Upper lobe of left lung (tissue), 6 donors: ENCODE data around the gene ANO2. TPM values are rescaled to one million over a fixed set of nuclear protein-coding genes. Genes with fewer than 3 reads are reported as not detected.

Source experiments
- ATAC-seq, 2 donors: fragments of 200-7000 bp; cut with Tn5 transposase; one replicate each; pipeline ENCODE4 v1.9.1; 2022; ENCODE audit warnings: mild to moderate bottlenecking in 2 of 2, moderate library complexity in 2 of 2; ENCODE audit not compliant: low FRiP score in 2 of 2
- DNase-seq, 2 donors: peaks; one replicate each; pipeline ENCODE4 v3.0.0-alpha.2; 2019 to 2020
- H3K27ac ChIP-seq, 4 donors: fragments of 200-600 bp; sonication (generic); one replicate each; pipeline ENCODE4 v1.5.1; 2016 to 2019
- H3K27me3 ChIP-seq, 4 donors: fragments of 200-600 bp; sonication (generic); one replicate each; pipeline ENCODE4 v1.5.1; 2017 to 2019
- H3K36me3 ChIP-seq, 4 donors: fragments of 200-600 bp; sonication (generic); one replicate each; pipeline ENCODE4 v1.5.1; 2016 to 2019
- H3K4me1 ChIP-seq, 4 donors: fragments of 200-600 bp; sonication (generic); one replicate each; pipeline ENCODE4 v1.5.1; 2018 to 2019
- H3K4me3 ChIP-seq, 4 donors: fragments of 200-600 bp; sonication (generic); one replicate each; pipeline ENCODE4 v1.5.1; 2017 to 2019; ENCODE audit warnings: mild to moderate bottlenecking in 2 of 4, moderate library complexity in 1 of 4
- H3K9me3 ChIP-seq, 4 donors: fragments of 200-600 bp; sonication (generic); one replicate each; pipeline ENCODE4 v1.5.1; 2018 to 2019
- CTCF ChIP-seq, 6 experiments: fragments of 450-650 bp in 4 of 6; fragments of 200-600 bp in 2 of 6; sonication (generic) in 2 of 6; IDR thresholded peaks; one replicate each; pipeline ENCODE4 v1.5.1; 2016 to 2019; ENCODE audit warnings: antibody characterized with exemption in 6 of 6
- EP300 ChIP-seq, 4 donors: sonication (generic); formaldehyde crosslinking; IDR thresholded peaks; one replicate each; pipeline ENCODE4 v1.5.1; 2017; ENCODE audit warnings: antibody characterized with exemption in 4 of 4, control low read depth in 2 of 4
- POLR2A ChIP-seq, 4 donors: fragments of 450-650 bp; IDR thresholded peaks; one replicate each; pipeline ENCODE4 v1.5.1; 2016 to 2017; ENCODE audit warnings: antibody characterized with exemption in 4 of 4, mild to moderate bottlenecking in 2 of 4
- POLR2AphosphoS5 ChIP-seq, 2 donors: sonication (generic); formaldehyde crosslinking; IDR thresholded peaks; one replicate each; pipeline ENCODE4 v1.5.1; 2017; ENCODE audit warnings: antibody characterized with exemption in 2 of 2
- WGBS, 2 donors: methylation state at CpG; one replicate each; pipeline ENCODE4 v1.1.5; 2017 to 2018; 5-methylcytosine and 5-hydroxymethylcytosine counted together
- total RNA-seq, 6 donors: library from RNA; depleted of rRNA in 4 of 6; stranded (reverse); fragments of >200 nt in 4 of 6; gene quantifications; one replicate each; pipeline versions ENCODE4 v1.1.0 to v1.2.1, GENCODE V29; 2016 to 2021
- donor health status: DM: no; HTN: no; CAD: no; lungs with moderate emphysema.
- donor health status: DM: no; HTN: yes; CAD: no; lungs with severe emphysema.

ANO2 gene
- total RNA-seq, 6 donors from 2014 or later: 4.4 to 78.6 (median 17.5) TPM

- DNase-seq: no peak
- WGBS, 2 donors: 67 to 71% methylated on average over 13 of the region's 13 CpGs
- H3K27ac ChIP-seq: no peak overlapping the region
- H3K4me3 ChIP-seq: no peak overlapping the region
- no peak for ATAC-seq
- H3K27me3 ChIP-seq: no peaks in the 10 kb centered on the region
- no peaks in the 10 kb centered on the region for H3K9me3 ChIP-seq
- peaks cover 0 to 3% (median 0%) of the 10 kb centered on the region in 4 donors for H3K36me3 ChIP-seq
- TF ChIP-seq POLR2AphosphoS5 (IDR thresholded peaks at IDR 0.05) (no peak), EP300 (IDR thresholded peaks at IDR 0.05) (no peak), POLR2A (IDR thresholded peaks at IDR 0.05) (no peak), CTCF (IDR thresholded peaks at IDR 0.05) (no peak)
- H3K4me1 ChIP-seq: peaks cover 0 to 4% (median 2%) of the 10 kb centered on the region in 4 donors
These were observed 320.4 kb downstream of the ANO2 start for GRCh38 chr12:5624486-5625272.

GRCh38 chr12:5623411-5623810, 321.6 kb downstream of the ANO2 start:
- Histone ChIP-seq H3K9me3 (no peaks in the 10 kb centered on the region), H3K36me3 (no peaks in the 10 kb centered on the region), H3K27ac (no peak overlapping the region), H3K4me1 (peaks cover 0 to 4% (median 2%) of the 10 kb centered on the region in 4 donors), H3K27me3 (no peaks in the 10 kb centered on the region), H3K4me3 (no peak overlapping the region)
- TF ChIP-seq POLR2AphosphoS5 (IDR thresholded peaks at IDR 0.05): no peak
- WGBS, 2 donors: 90 to 91% methylated on average over 6 to 7 of the region's 7 CpGs
- DNase-seq (no peak), ATAC-seq (no peak)

GRCh38 chr12:5622280-5622679, 322.8 kb downstream of the ANO2 start:
- H3K9me3 ChIP-seq: no peaks in the 10 kb centered on the region
- H3K27ac ChIP-seq: no peak overlapping the region
- TF ChIP-seq EP300 (IDR thresholded peaks at IDR 0.05) (no peak), POLR2AphosphoS5 (IDR thresholded peaks at IDR 0.05) (no peak), POLR2A (IDR thresholded peaks at IDR 0.05) (no peak), CTCF (IDR thresholded peaks at IDR 0.05) (no peak)
- no peaks in the 10 kb centered on the region for H3K36me3 ChIP-seq
- WGBS, 2 donors: 88 to 90% methylated on average over 2 to 3 of the region's 3 CpGs
- no peaks in the 10 kb centered on the region for H3K27me3 ChIP-seq
- ATAC-seq: no peak
- no peak for DNase-seq
- peaks cover 0 to 4% (median 2%) of the 10 kb centered on the region in 4 donors for H3K4me1 ChIP-seq
- H3K4me3 ChIP-seq: no peak overlapping the region

- 81 to 84% methylated on average over 9 of the region's 9 CpGs for WGBS, 2 donors
- H3K27ac ChIP-seq: no peak overlapping the region
- ATAC-seq (no peak), DNase-seq (no peak)
- H3K27me3 ChIP-seq: no peaks in the 10 kb centered on the region
- peaks cover 0 to 4% (median 0%) of the 10 kb centered on the region in 4 donors for H3K4me1 ChIP-seq
- TF ChIP-seq POLR2A (IDR thresholded peaks at IDR 0.05) (no peak), CTCF (IDR thresholded peaks at IDR 0.05) (no peak), EP300 (IDR thresholded peaks at IDR 0.05) (no peak), POLR2AphosphoS5 (IDR thresholded peaks at IDR 0.05) (no peak)
- H3K9me3 ChIP-seq: no peaks in the 10 kb centered on the region
- no peak overlapping the region for H3K4me3 ChIP-seq
- no peaks in the 10 kb centered on the region for H3K36me3 ChIP-seq
These were observed 323.7 kb downstream of the ANO2 start for GRCh38 chr12:5621329-5621728.

GRCh38 chr12:5620896-5621295, 324.2 kb downstream of the ANO2 start:
- H3K27ac ChIP-seq: no peak overlapping the region
- H3K27me3 ChIP-seq: no peaks in the 10 kb centered on the region
- DNase-seq: no peak
- H3K4me1 ChIP-seq: peaks cover 0 to 4% (median 0%) of the 10 kb centered on the region in 4 donors
- no peaks in the 10 kb centered on the region for H3K9me3 ChIP-seq
- no peaks in the 10 kb centered on the region for H3K36me3 ChIP-seq
- ATAC-seq: no peak
- WGBS, 2 donors: 85 to 95% methylated on average over 7 of the region's 7 CpGs
- no peak overlapping the region for H3K4me3 ChIP-seq
- TF ChIP-seq EP300 (IDR thresholded peaks at IDR 0.05): no peak
- no peak for TF ChIP-seq CTCF (IDR thresholded peaks at IDR 0.05)
- TF ChIP-seq POLR2AphosphoS5 (IDR thresholded peaks at IDR 0.05): no peak
- no peak for TF ChIP-seq POLR2A (IDR thresholded peaks at IDR 0.05)
